NCI-H345 treated with DMSO at 0.1 percent for 48 hours (cell line): ENCODE measurements around the gene NOP9.
A peak's percentile ranks its signal among the peaks of the same experiment; 100 is the strongest.

Experiments
- DNase-seq: peaks from one replicate; lab custom pipeline; 2025; ENCODE audit not compliant: unreplicated experiment; lab: John Stamatoyannopoulos, UW

The NOP9 gene

GRCh38 chr14:24299255-24300191 lies at the start of gene NOP9, which contains the start of gene DHRS1:
Gene NOP9 (plus strand): TSS chr14:24299850. CDS start chr14:24299955, 105 bp downstream.
Gene DHRS1 (minus strand): TSS chr14:24299780. CDS start chr14:24299106, 674 bp downstream.
- peak; percentile 59 for DNase-seq

DNA sequence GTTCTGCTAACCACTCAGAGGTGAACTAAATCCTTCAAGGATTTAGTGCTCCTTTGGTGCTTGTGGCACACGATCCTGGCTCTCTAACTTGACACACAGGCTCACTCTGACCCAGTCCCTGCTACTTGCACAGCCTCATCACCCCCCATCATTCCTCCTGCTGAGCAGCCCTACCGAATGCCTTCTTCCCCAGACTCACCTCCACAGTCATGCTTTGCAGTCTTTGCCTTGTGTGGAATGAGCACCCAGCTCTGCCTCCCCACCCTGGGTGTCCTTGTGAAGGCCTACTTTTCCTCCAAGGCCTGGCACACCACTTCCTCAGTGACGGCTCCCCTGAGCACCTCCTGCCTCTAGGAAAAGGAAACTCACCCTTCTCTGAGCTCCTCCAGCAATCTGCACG lies 49.3 kb upstream of the NOP9 start:
- no peak for DNase-seq

DNA sequence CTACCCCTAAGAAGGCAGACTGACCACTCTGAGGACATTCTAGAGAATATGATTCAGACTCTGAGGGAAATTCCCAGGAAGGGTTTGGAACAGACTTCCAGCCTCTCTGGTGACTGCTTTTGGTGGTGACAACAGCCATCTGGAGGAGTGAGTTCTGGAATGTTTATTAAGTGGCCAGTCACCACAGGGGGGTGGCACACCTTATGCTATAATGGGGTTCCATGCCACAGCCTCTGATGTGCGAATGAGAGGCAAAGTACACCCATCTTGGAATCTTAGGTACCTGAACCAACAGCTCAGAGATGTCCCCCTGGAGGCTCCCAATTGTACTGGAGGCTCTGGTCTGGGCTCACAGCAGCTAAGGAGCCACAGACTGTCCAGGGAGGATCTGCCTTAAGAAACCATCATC lies 47.8 kb upstream of the NOP9 start:
- DNase-seq, result no peak

- no peak for DNase-seq
Observed at GRCh38 chr14:24252289-24253124, 47.1 kb upstream of the NOP9 start.

DNA sequence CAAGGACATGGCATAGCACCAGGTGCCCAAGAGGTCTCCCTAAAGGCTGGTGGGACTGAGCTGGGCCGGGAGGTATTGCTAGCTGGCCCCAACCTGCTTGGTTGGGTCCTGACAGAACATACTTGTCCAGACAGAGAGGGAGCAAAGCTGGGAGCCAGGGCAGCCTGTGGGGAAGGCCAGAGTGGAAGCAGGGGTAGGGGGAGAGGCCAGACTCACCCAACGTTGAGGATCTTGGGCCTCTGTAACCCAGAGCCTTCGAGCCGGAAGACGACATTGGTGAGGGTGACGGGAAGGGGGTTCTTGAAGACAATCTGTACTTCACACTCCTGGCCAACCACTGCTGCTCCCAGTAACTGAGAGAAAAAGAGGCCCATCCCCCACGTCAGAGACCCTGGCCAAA lies 45.7 kb upstream of the NOP9 start:
- DNase-seq, result no peak

GRCh38 chr14:24254630-24255392 lies 44.8 kb upstream of the NOP9 start:
- DNase-seq, result no peak

GRCh38 chr14:24255438-24255837 lies 44.2 kb upstream of the NOP9 start:
- DNase-seq, result no peak

GRCh38 chr14:24255931-24256711 lies 43.5 kb upstream of the NOP9 start:
- DNase-seq, result no peak

DNA sequence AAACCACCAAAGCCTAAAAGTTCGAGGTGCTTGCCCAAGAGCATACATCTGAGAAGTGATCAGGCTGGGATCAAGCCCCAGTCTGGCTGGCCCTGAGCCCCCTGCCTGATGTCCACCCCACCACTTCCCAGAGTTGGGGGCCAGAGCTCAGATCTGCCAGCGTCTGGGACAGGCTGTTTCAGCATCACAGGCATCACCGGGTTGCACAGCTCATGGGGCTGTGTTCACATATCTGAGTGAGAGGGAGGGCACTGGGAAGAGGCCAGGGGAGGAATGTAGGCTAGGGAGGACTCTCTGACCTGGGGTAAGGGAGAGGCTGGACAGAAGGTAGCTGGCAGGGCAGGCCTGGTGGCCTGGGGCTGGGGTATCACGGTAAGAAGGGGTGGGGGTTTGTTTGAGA lies 42.7 kb upstream of the NOP9 start:
- no peak for DNase-seq

DNA sequence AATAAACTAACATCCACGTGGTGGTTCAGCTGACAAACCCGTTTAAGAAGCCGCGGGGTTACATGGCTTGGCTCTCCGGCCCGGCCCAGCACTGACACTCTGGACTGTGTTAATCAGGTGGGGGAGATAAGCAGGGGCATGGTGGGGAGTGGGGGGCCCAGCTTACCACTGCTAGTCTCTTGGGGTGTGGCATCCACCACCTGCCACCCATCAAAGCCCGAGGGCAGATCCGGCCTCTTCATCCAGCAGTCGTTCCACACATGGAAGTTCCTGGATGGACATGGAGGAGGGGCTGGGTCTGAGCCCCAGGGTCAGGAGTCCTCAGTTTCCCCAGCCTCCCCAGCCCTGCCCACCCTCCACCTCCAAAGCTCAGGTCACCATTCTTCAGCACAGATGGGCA lies 41.5 kb upstream of the NOP9 start:
- no peak for DNase-seq

DNA sequence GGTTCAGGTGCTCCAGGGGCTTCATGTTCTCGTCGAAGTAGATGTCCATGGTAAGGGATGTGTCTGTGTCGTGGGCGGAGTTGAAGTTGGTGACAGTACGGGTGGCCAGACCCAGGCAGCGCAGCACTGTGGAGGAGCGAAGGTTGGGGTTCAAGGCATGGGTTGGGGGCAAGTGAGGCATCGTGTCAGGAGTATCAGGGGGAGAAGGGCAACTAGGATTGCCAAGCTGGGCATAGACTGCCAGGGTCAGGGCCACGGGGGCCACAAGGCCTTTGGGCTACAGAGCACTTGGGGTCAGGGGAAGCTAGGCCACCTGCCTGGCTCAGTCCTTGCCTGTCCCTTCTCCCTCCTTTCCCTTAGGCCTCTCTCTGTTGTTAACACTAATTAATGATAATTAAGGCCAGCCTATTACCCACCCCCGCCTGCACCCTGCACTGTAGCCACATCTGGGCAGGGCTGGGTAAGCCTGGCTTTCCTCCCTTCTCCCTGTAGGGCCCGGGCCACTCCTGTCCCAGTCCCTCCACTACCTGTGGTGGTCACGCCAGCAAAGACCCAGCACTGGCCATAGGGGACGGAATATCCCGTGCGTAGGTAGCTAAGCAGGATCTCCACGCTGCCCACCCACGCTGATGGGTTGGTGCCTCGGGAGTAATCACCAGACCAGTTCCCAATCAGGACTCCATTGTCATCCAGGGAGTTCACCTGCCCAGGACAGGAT lies 40.9 kb upstream of the NOP9 start:
- DNase-seq, result no peak

DNA sequence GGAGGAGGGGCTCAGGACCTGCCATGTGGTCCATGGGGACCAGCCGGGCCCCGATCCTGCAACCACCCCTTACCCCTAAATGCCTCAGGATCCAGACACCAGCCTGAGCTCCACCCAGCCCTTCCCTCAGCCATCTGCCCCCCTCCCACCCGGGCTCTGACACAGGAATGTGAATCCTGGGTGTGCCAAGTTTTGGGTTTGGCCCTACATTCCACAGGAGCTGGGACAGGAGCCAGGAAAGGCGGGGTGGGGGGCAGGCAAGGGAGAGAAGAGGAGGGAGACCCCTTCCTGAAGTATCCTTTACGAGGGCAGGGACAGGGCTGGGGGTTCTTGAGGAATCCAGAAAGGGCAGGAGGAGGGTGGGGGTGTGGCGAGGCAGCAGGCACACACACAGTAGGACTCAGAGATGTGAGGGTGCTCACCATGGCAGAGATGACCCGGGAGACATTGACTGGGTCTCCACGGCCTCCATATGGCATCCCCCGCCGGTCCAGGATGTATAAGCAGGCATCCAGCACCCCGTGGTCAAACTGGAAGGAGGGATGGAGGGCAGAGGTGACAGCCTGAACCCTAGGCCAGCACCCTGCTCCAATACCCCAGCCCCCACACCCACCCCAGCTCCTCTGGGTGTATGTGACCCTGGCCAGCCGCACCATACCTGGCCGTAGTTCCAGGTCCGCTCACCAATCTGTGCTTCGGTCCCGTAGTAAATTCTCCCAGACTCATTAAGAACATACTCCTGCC lies 40.2 kb upstream of the NOP9 start:
- DNase-seq, result no peak

GRCh38 chr14:24260026-24260779 lies 39.4 kb upstream of the NOP9 start:
- no peak for DNase-seq

DNA sequence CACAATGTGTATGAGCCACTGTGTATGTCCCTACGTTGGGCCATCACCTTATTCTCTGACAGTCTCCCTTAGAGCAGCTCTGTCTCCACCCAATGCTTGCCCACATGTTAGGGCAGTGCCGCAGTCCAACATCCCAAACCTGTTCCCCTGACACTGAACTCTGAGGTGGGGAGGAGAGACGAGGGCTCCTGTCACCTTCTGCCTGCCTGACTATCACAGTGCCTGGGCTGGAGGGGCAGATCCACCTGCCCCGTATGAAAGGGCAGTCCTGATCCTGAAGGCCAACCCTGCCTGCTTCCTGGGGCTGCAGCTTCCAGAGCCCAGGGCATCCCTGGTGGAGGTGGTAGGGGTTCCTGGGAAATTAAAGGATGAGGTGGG lies 38.9 kb upstream of the NOP9 start:
- no peak for DNase-seq

DNA sequence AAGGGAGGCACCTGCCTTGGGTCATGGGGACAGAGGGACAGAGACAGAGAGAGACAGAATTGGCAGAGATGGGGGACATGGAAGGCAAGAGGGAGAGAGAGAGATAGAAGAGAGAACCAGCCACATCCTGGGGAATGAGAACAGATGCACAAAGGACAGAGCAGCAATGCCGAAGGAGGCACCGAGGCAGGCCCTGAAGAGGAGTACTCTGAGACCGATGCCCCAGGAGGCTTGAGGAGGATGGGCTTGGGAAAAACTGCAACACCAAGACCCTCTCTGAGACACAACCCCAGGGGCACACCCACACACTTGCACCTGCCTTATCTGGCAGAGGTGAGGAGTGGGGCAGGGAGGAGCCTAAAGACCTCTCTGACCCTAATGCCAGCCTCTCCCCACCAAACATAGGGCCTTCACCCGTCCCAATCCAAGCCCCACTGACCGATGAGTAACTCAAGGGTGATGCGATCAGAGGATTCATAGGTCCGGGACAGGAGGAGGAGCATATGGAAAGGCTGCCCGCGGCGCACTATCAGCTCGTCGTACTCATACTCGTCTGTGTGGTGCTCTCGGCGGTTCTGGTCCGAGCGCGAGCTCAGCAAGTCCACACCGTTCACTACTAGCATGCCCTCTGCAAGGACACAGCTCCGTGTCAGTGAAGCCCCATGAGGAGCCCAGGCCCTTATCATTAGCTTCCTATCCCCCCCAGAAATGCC lies 38.2 kb upstream of the NOP9 start:
- DNase-seq, result no peak

DNA sequence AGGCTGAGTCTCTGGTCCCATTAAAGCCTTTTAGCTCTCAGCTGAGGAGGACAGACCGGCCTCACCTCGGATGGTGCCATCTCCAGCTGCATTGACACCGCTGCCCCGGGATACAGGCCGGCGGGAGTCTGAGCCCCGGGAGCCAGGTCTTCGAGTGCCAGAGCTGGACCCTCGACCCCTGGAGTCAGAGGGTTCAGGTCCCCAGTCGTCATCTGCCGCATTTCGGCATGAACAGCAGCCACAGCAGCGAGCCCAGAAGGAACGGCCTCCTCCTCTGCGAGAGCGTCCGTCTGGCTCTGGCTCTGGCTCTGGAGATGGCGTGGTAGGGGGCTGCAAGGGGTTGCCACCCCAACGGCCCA lies 37.7 kb upstream of the NOP9 start:
- no peak for DNase-seq

- no peak for DNase-seq
Observed at GRCh38 chr14:24262821-24263733, 36.6 kb upstream of the NOP9 start, which contains the start of gene TGM1. Gene TGM1 (minus strand): TSS chr14:24263177. CDS start chr14:24262352, 825 bp downstream.
